PC-3 (cell line): ENCODE measurements around the gene VGF. TPM values are rescaled to one million over a fixed set of nuclear protein-coding genes. Genes with fewer than 3 reads are reported as not detected.

ENCODE experiments used
- ATAC-seq: fragments of 200-7000 bp; cut with Tn5 transposase; 2 replicates; pipeline ENCODE4 v1.9.1; 2020; ENCODE audit warnings: mild to moderate bottlenecking, moderate library complexity
- BruUV-seq: library from RNA; stranded (reverse); fragments of 400-500 nt; replicated peaks from 2 replicates; lab custom pipeline; 2021; lab: Mats Ljungman, UMichigan
- CTCF ChIA-PET: fragments of 300-600 bp; sonication (Branson Sonifier 250); formaldehyde crosslinking; loops from one replicate; lab custom pipeline; 2022; ENCODE audit warnings: antibody characterized with exemption; lab: Charles Lee
- POLR2A ChIA-PET: fragments of 300-600 bp; sonication (Branson Sonifier 250); formaldehyde crosslinking; loops from one replicate; lab custom pipeline; 2022; ENCODE audit warnings: antibody characterized with exemption; ENCODE audit not compliant: unreplicated experiment; lab: Charles Lee
- DNase-seq: peaks from one replicate; pipeline ENCODE4 v3.0.0-alpha.2; 2015
- H2AFZ ChIP-seq: fragments of 300-600 bp; sonication (generic); 2 replicates; pipeline ENCODE4 v1.6.0; 2016; ENCODE audit warnings: antibody characterized with exemption, low read length
- H3F3A ChIP-seq: fragments of 300-600 bp; sonication (generic); one replicate; pipeline ENCODE4 v1.6.0; 2017; ENCODE audit warnings: antibody characterized with exemption, low read length, control low read depth, mild to moderate bottlenecking; ENCODE audit not compliant: unreplicated experiment
- H3K27ac ChIP-seq: fragments of 300-600 bp; sonication (generic); 2 replicates; pipeline ENCODE4 v1.5.1; 2016; ENCODE audit warnings: mild to moderate bottlenecking, low read length
- H3K27me3 ChIP-seq: fragments of 300-600 bp; sonication (generic); 2 replicates; pipeline ENCODE4 v1.6.1; 2016; ENCODE audit warnings: low read length, mixed read lengths
- H3K36me3 ChIP-seq: fragments of 300-600 bp; sonication (generic); 2 replicates; pipeline ENCODE4 v1.6.1; 2016; ENCODE audit warnings: low read depth, mixed run types, low read length, mixed read lengths
- H3K4me1 ChIP-seq: fragments of 300-600 bp; sonication (generic); 2 replicates; pipeline ENCODE4 v1.5.1; 2016; ENCODE audit warnings: low read length; ENCODE audit not compliant: insufficient read depth
- H3K4me2 ChIP-seq: fragments of 300-600 bp; sonication (generic); 2 replicates; pipeline ENCODE4 v1.6.0; 2016; ENCODE audit warnings: low read length
- H3K4me3 ChIP-seq: fragments of 300-600 bp; sonication (generic); 2 replicates; pipeline ENCODE4 v1.5.1; 2016; ENCODE audit warnings: mild to moderate bottlenecking, low read length, mixed read lengths
- H3K79me2 ChIP-seq: fragments of 300-600 bp; sonication (generic); 2 replicates; pipeline ENCODE4 v1.6.1; 2017; ENCODE audit warnings: low read length, mixed read lengths
- H3K9ac ChIP-seq: fragments of 300-600 bp; sonication (generic); 2 replicates; pipeline ENCODE4 v1.6.0; 2016; ENCODE audit warnings: mild to moderate bottlenecking, low read length
- H3K9me2 ChIP-seq: fragments of 300-600 bp; sonication (generic); replicated peaks from 2 replicates; pipeline ENCODE4 v1.6.1; 2016; ENCODE audit warnings: mixed run types, low read length, mixed read lengths
- H3K9me3 ChIP-seq: fragments of 300-600 bp; sonication (generic); 2 replicates; pipeline ENCODE4 v1.6.1; 2016; ENCODE audit warnings: low read length, mixed read lengths
- H4K20me1 ChIP-seq: fragments of 300-600 bp; sonication (generic); 2 replicates; pipeline ENCODE4 v1.6.1; 2016; ENCODE audit warnings: low read length, mixed read lengths
- EZH2 ChIP-seq: fragments of 300-600 bp; sonication (generic); IDR thresholded peaks from one replicate; pipeline ENCODE4 v1.6.1; 2017; ENCODE audit warnings: antibody characterized with exemption, mild to moderate bottlenecking, low read length; ENCODE audit not compliant: unreplicated experiment
- EZH2phosphoT487 ChIP-seq: fragments of 300-600 bp; sonication (generic); IDR thresholded peaks from 2 replicates; pipeline ENCODE4 v1.6.1; 2018; ENCODE audit warnings: mild to moderate bottlenecking, antibody characterized with exemption, low read length, borderline replicate concordance
- intact Hi-C: fragments of 100-400 bp; cut with micrococcal nuclease; formaldehyde crosslinking; loops from 2 replicates; pipeline ENCODE4 v1.9.0; 2023
- total RNA-seq: library from RNA; depleted of rRNA; stranded (reverse); fragments of >200 nt; gene quantifications from 2 replicates; pipeline ENCODE4 v1.2.3, GENCODE V29; 2014
- TF ChIP-seq, protein P1 (sequence below): fragments of 300-600 bp; sonication (generic); conservative IDR thresholded peaks from 2 replicates; pipeline ENCODE4 v1.5.1; 2017; ENCODE audit warnings: antibody characterized with exemption, low read depth, mild to moderate bottlenecking, low read length

VGF gene
- total RNA-seq, 1 experiment from 2014 or later = 1.6 TPM

DNA sequence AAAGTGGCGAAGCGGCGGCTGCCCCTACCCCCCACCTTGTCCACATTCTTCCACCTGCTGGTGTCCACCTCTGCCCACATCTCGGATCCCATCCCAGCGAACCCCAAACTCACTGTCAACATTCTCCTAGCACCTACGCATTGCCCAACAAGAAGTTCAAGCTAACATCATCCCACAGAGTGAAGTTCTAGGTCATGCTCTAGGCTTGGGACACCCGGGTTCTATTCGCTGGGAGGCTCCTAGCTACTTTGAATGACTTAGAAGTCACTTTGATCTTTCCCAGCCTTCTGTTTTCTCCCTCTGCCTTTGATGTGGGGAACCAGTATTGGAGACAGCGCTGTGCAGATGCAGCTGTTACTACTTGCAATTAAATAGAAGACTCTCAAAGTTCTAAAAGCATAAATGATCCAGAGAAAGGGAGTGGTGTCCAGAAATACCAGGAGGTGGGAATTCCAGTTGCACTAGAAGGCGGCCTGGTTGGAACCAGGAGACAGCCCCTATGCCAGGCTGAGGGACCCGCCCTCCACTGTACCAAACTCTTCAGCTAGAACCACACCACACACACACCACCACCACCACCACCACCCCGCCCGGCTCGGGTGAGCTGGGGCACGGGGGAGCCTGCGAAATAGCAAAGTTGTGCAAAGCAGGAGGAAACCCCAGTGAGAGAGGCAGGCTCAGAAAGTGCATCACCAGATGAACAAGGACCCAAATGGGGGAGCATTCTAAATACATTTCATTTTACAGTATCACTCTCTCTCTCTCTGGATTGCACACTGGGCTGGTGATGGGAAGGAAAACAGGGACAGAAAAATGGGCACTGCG, 5.5 kb upstream of the VGF start:
- Histone ChIP-seq H3K9ac (no peak overlapping the region), H3F3A (no peaks in the 10 kb centered on the region), H3K4me1 (peaks cover 42% of the 10 kb centered on the region), H3K27me3 (peaks cover 48% of the 10 kb centered on the region), H2AFZ (no peak overlapping the region), H3K4me3 (no peak overlapping the region), H3K36me3 (no peaks in the 10 kb centered on the region), H3K79me2 (no peaks in the 10 kb centered on the region), H3K9me3 (no peaks in the 10 kb centered on the region), H4K20me1 (no peaks in the 10 kb centered on the region), H3K4me2 (no peak overlapping the region), H3K27ac (no peak overlapping the region), H3K9me2 (no peaks in the 10 kb centered on the region)
- TF ChIP-seq EZH2 (no peak), EZH2phosphoT487 (no peak)
- TF ChIP-seq, protein P1, sequence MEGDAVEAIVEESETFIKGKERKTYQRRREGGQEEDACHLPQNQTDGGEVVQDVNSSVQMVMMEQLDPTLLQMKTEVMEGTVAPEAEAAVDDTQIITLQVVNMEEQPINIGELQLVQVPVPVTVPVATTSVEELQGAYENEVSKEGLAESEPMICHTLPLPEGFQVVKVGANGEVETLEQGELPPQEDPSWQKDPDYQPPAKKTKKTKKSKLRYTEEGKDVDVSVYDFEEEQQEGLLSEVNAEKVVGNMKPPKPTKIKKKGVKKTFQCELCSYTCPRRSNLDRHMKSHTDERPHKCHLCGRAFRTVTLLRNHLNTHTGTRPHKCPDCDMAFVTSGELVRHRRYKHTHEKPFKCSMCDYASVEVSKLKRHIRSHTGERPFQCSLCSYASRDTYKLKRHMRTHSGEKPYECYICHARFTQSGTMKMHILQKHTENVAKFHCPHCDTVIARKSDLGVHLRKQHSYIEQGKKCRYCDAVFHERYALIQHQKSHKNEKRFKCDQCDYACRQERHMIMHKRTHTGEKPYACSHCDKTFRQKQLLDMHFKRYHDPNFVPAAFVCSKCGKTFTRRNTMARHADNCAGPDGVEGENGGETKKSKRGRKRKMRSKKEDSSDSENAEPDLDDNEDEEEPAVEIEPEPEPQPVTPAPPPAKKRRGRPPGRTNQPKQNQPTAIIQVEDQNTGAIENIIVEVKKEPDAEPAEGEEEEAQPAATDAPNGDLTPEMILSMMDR = no peak
- BruUV-seq = no TSS peak
- ChIA-PET POLR2A (no interaction called here), CTCF (interaction anchor here (0.6 kb wide), 1 partner anchor 16 kb away, joined by 4 read pairs; no protein-coding TSS in a partner anchor)
- intact Hi-C loops = no loop called here
- ATAC-seq = no peak
- no peak for DNase-seq

DNA sequence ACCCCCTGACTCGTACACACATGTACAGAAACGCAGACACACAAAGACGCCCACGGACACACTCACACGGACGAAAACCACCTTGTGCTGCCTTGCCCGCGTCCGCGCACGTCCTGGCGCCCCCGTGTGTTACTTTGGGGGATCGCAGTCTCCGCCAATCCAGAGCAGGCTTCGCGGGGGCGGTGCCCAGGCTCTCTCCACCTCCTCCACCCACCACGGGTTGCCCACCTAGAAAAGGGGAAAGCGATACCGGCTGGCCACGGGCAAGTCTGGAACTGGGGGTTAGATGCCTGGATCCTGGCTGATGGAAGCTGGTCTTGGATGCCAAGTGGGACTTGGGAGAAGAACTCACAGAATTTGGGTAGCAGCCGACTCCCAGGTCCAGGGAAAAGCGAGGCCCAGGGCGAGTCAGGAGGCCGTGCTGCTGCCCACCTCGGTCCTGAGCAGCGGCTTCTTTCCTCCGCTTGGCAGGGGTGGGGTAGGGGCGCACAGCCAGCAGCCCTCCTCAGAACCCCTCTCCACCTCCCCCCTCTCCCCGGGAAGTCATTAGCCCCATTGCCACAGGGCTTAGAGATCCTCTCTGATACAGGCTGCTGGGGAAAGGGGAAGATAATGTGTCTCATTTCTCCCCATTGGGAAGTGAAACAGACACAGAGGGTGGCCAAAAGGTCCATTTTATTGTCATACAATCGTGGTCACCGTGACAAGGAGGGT, 4.6 kb upstream of the VGF start:
- Histone ChIP-seq H3K4me1 (peaks cover 45% of the 10 kb centered on the region), H3K79me2 (no peaks in the 10 kb centered on the region), H3K4me2 (peak overlapping the region; percentile 70), H3K9me3 (no peaks in the 10 kb centered on the region), H3K27ac (no peak overlapping the region), H4K20me1 (no peaks in the 10 kb centered on the region), H3K9ac (no peak overlapping the region), H3K9me2 (no peaks in the 10 kb centered on the region), H2AFZ (peak overlapping the region; percentile 56), H3K27me3 (peaks cover 55% of the 10 kb centered on the region), H3K4me3 (peak overlapping the region; percentile 41; the same call in 1 of the 2 replicates), H3F3A (no peaks in the 10 kb centered on the region), H3K36me3 (no peaks in the 10 kb centered on the region)
- peak; percentile 40 for ATAC-seq
- ChIA-PET POLR2A (no interaction called here), CTCF (interaction anchor here (0.6 kb wide), 1 partner anchor 17 kb away, joined by 4 read pairs; no protein-coding TSS in a partner anchor)
- peak; percentile 63 for DNase-seq
- BruUV-seq = no TSS peak
- TF ChIP-seq EZH2 = no peak
- TF ChIP-seq, protein P1 = peak; percentile 92
- intact Hi-C loops = loop anchor here (1.0 kb wide), 1 partner anchor 26 kb away; no protein-coding TSS in a partner anchor
